A549 (cell line): ENCODE results near the gene MSANTD4.

Experiments
- CHD2 ChIP-seq: fragments of 150-350 bp; IDR thresholded peaks from 2 replicates; pipeline ENCODE4 v1.6.1; 2014; ENCODE audit warnings: low read length; ENCODE audit not compliant: partially characterized antibody
- CTCF ChIP-seq: fragments of >200 bp; sonication (Bioruptor Twin); formaldehyde crosslinking; IDR thresholded peaks from 3 replicates; pipeline ENCODE4 v1.5.1; 2016
- HDAC2 ChIP-seq: fragments of 200-600 bp; sonication (generic); IDR thresholded peaks from 2 replicates; pipeline ENCODE4 v1.6.1; 2016
- KDM5A ChIP-seq: fragments of 200-600 bp; sonication (generic); IDR thresholded peaks from 2 replicates; pipeline ENCODE4 v1.6.1; 2016; ENCODE audit warnings: antibody characterized with exemption, mild to moderate bottlenecking
- MAZ ChIP-seq: fragments of 150-350 bp; IDR thresholded peaks from 2 replicates; pipeline ENCODE4 v1.6.1; 2014; ENCODE audit warnings: antibody characterized with exemption, low read depth, low read length, borderline replicate concordance
- POLR2A ChIP-seq: IDR thresholded peaks from 2 replicates; pipeline ENCODE4 v1.6.1; 2012; ENCODE audit warnings: mild to moderate bottlenecking, low read length
- SREBF2 ChIP-seq: fragments of 450-650 bp; IDR thresholded peaks from 2 replicates; pipeline ENCODE4 v1.6.1; 2014; ENCODE audit warnings: mild to moderate bottlenecking, moderate library complexity

GRCh38 chr11:106012744-106013143 is 9.3 kb downstream of the MSANTD4 start:
- TF ChIP-seq POLR2A (no peak), CTCF (no peak), SREBF2 (no peak), HDAC2 (no peak), CHD2 (no peak), MAZ (no peak), KDM5A (no peak)
